MM.1S (cell line): ENCODE measurements around the gene FERMT2.

Experiments used
- DNase-seq: peaks from one replicate; pipeline ENCODE4 v3.0.0-alpha.2; 2015
- H2AFZ ChIP-seq: fragments of 300-600 bp; sonication (generic); 2 replicates; pipeline ENCODE4 v1.6.0; 2016; ENCODE audit warnings: antibody characterized with exemption, low read length
- H3F3A ChIP-seq: fragments of 300-600 bp; sonication (generic); 2 replicates; pipeline ENCODE4 v1.6.1; 2016; ENCODE audit warnings: mild to moderate bottlenecking, antibody characterized with exemption, low read length, moderate library complexity, mixed read lengths; ENCODE audit not compliant: insufficient read depth
- H3K27ac ChIP-seq: fragments of 300-600 bp; sonication (generic); 2 replicates; pipeline ENCODE4 v1.5.1; 2016; ENCODE audit warnings: mild to moderate bottlenecking, low read length
- H3K27me3 ChIP-seq: fragments of 300-600 bp; sonication (generic); replicated peaks from 2 replicates; pipeline ENCODE4 v1.6.0; 2016; ENCODE audit warnings: low read length; ENCODE audit not compliant: insufficient read depth
- H3K36me3 ChIP-seq: fragments of 300-600 bp; sonication (generic); replicated peaks from 2 replicates; pipeline ENCODE4 v1.6.1; 2016; ENCODE audit warnings: mild to moderate bottlenecking, low read length, mixed read lengths; ENCODE audit not compliant: insufficient read depth
- H3K4me1 ChIP-seq: fragments of 300-600 bp; sonication (generic); 2 replicates; pipeline ENCODE4 v1.6.1; 2016; ENCODE audit warnings: low read length, mixed read lengths
- H3K4me2 ChIP-seq: fragments of 300-600 bp; sonication (generic); 2 replicates; pipeline ENCODE4 v1.6.0; 2016; ENCODE audit warnings: low read depth, low read length
- H3K4me3 ChIP-seq: fragments of 300-600 bp; sonication (generic); 2 replicates; pipeline ENCODE4 v1.5.1; 2016; ENCODE audit warnings: low read length, mixed read lengths
- H3K79me2 ChIP-seq: fragments of 300-600 bp; sonication (generic); 2 replicates; pipeline ENCODE4 v1.6.1; 2016; ENCODE audit warnings: mixed run types, low read length, mixed read lengths
- H3K9ac ChIP-seq: fragments of 300-600 bp; sonication (generic); 2 replicates; pipeline ENCODE4 v1.6.1; 2016; ENCODE audit warnings: low read length, mixed read lengths
- H3K9me2 ChIP-seq: fragments of 300-600 bp; sonication (generic); replicated peaks from 2 replicates; pipeline ENCODE4 v1.6.1; 2016; ENCODE audit warnings: mild to moderate bottlenecking, low read length, mixed read lengths; ENCODE audit not compliant: insufficient read depth
- H3K9me3 ChIP-seq: fragments of 300-600 bp; sonication (generic); replicated peaks from 2 replicates; pipeline ENCODE4 v1.6.1; 2016; ENCODE audit warnings: mild to moderate bottlenecking, low read length, mixed read lengths; ENCODE audit not compliant: insufficient read depth
- H4K20me1 ChIP-seq: fragments of 300-600 bp; sonication (generic); 2 replicates; pipeline ENCODE4 v1.6.1; 2016; ENCODE audit warnings: mild to moderate bottlenecking, low read length, moderate library complexity, mixed read lengths; ENCODE audit not compliant: insufficient read depth
- EZH2 ChIP-seq: fragments of 300-600 bp; sonication (generic); optimal IDR thresholded peaks from 2 replicates; pipeline ENCODE3; 2017; ENCODE audit warnings: low read depth, mild to moderate bottlenecking, antibody characterized with exemption, low read length, mixed read lengths
- EZH2phosphoT487 ChIP-seq: fragments of 300-600 bp; sonication (generic); IDR thresholded peaks from 2 replicates; pipeline ENCODE4 v1.6.1; 2018; ENCODE audit warnings: antibody characterized with exemption, low read length
- TF ChIP-seq, protein P1 (sequence below): fragments of 300-600 bp; sonication (generic); IDR thresholded peaks from 2 replicates; pipeline ENCODE4 v1.5.1; 2016; ENCODE audit warnings: antibody characterized with exemption, low read length, mixed read lengths

Gene FERMT2

DNA sequence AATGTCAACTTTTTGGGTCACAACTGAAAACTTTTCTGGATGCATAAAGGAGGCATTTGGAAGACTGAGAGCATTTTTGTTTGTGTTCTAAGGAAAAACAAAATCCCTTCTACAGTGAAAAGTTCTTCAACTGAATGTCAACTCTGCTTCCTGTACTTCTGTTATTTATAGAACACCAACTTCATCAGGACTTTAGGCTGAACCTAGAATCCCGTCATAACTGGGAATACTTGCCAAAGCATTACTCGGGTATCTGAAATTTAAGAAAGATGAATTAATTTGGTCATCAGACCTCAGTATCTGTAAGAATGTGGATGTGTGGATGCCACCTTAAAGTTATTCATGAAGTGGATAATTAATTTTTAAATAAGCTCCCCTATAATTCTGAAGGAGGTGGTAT, 73.2 kb downstream of the FERMT2 start:
- Histone ChIP-seq H3K36me3 (no peaks in the 10 kb centered on the region), H3K4me1 (no peaks in the 10 kb centered on the region), H3K9ac (no peak overlapping the region), H4K20me1 (no peaks in the 10 kb centered on the region), H3F3A (no peaks in the 10 kb centered on the region), H3K79me2 (no peaks in the 10 kb centered on the region), H2AFZ (no peak overlapping the region), H3K27me3 (no peaks in the 10 kb centered on the region), H3K4me2 (no peak overlapping the region), H3K27ac (no peak overlapping the region), H3K4me3 (no peak overlapping the region), H3K9me3 (no peaks in the 10 kb centered on the region), H3K9me2 (no peaks in the 10 kb centered on the region)
- DNase-seq: no peak
- TF ChIP-seq EZH2phosphoT487 (no peak), EZH2 (no peak)
- TF ChIP-seq, protein P1, sequence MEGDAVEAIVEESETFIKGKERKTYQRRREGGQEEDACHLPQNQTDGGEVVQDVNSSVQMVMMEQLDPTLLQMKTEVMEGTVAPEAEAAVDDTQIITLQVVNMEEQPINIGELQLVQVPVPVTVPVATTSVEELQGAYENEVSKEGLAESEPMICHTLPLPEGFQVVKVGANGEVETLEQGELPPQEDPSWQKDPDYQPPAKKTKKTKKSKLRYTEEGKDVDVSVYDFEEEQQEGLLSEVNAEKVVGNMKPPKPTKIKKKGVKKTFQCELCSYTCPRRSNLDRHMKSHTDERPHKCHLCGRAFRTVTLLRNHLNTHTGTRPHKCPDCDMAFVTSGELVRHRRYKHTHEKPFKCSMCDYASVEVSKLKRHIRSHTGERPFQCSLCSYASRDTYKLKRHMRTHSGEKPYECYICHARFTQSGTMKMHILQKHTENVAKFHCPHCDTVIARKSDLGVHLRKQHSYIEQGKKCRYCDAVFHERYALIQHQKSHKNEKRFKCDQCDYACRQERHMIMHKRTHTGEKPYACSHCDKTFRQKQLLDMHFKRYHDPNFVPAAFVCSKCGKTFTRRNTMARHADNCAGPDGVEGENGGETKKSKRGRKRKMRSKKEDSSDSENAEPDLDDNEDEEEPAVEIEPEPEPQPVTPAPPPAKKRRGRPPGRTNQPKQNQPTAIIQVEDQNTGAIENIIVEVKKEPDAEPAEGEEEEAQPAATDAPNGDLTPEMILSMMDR: no peak

DNA sequence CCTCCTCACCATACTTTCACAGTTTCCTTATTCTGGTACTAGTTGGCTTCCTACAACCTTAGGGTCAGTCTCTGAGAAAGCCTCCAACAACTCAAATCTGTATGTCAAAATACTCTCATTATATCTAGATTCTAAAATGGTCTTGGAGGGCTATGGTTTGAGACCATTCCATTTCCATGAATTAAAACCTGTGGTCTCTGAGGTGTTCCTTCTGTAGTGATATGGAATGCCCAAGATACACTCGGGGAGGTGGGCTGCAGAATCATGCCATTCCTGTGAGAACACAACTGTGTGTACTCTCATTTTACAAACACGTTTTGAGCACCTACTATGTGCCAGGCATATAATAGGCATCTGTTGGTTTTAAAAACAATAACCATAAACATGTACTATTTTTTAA, 74.0 kb downstream of the FERMT2 start:
- no peak for DNase-seq
- no peaks in the 10 kb centered on the region for H3K36me3 ChIP-seq
- no peaks in the 10 kb centered on the region for H3F3A ChIP-seq
- no peak overlapping the region for H2AFZ ChIP-seq
- no peaks in the 10 kb centered on the region for H3K9me2 ChIP-seq
- no peaks in the 10 kb centered on the region for H4K20me1 ChIP-seq
- no peaks in the 10 kb centered on the region for H3K27me3 ChIP-seq
- H3K4me1 ChIP-seq: no peaks in the 10 kb centered on the region
- H3K4me3 ChIP-seq: no peak overlapping the region
- no peaks in the 10 kb centered on the region for H3K9me3 ChIP-seq
- no peak overlapping the region for H3K4me2 ChIP-seq
- H3K9ac ChIP-seq: no peak overlapping the region
- TF ChIP-seq EZH2phosphoT487 (no peak), EZH2 (no peak)
- TF ChIP-seq, protein P1: no peak
- H3K79me2 ChIP-seq: no peaks in the 10 kb centered on the region
- H3K27ac ChIP-seq: no peak overlapping the region

DNA sequence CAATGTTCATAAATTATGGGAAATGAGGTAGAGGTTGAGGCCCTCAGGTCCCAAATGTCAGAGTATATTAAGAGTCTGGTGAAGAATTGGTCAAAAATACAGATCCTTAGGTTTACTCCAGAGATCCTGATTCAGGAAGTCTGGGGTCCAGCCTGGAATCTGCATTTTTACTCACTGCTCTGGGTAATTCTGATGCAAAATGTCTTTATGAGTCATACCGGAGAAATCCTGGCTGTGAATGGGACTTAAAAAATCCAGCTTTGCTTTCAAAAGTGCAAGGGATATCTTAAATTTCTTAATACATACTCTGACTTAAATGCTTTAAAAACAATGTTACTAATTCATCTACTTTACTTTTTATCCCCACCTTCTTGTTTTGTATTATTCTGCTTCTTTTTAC, 74.5 kb downstream of the FERMT2 start:
- no peak for DNase-seq
- H3K27ac ChIP-seq: no peak overlapping the region
- no peaks in the 10 kb centered on the region for H3K79me2 ChIP-seq
- H3K4me2 ChIP-seq: no peak overlapping the region
- no peaks in the 10 kb centered on the region for H3K9me3 ChIP-seq
- no peaks in the 10 kb centered on the region for H3K36me3 ChIP-seq
- no peak overlapping the region for H3K4me3 ChIP-seq
- H3K9ac ChIP-seq: no peak overlapping the region
- H2AFZ ChIP-seq: no peak overlapping the region
- no peaks in the 10 kb centered on the region for H4K20me1 ChIP-seq
- H3K9me2 ChIP-seq: no peaks in the 10 kb centered on the region
- TF ChIP-seq, protein P1: no peak
- TF ChIP-seq EZH2phosphoT487 (no peak), EZH2 (no peak)
- no peaks in the 10 kb centered on the region for H3K4me1 ChIP-seq
- H3F3A ChIP-seq: no peaks in the 10 kb centered on the region
- H3K27me3 ChIP-seq: no peaks in the 10 kb centered on the region
